CD4-positive, alpha-beta memory T cell (primary cell): ENCODE results near the gene PTCH1. TPM values are rescaled to one million over a fixed set of nuclear protein-coding genes. Genes with fewer than 3 reads are reported as not detected.

Source experiments
- CTCF ChIA-PET: fragments of 350-600 bp; sonication (Branson Sonifier 250); formaldehyde crosslinking; loops from one replicate; lab custom pipeline; 2021; ENCODE audit warnings: inconsistent platforms; ENCODE audit not compliant: partially characterized antibody; lab: Charles Lee
- POLR2A ChIA-PET: fragments of 350-600 bp; sonication (Branson Sonifier 250); formaldehyde crosslinking; loops from one replicate; lab custom pipeline; 2021; ENCODE audit not compliant: partially characterized antibody; lab: Charles Lee
- DNase-seq, 5 donors: peaks; one replicate each; pipeline versions ENCODE4 v3.0.0 to v3.0.0-alpha.2; 2020 to 2022; ENCODE audit warnings: mixed read lengths in 1 of 5
- H3K27ac ChIP-seq: one replicate; pipeline ENCODE4 v1.7.0; 2013; ENCODE audit warnings: low read depth, low read length
- H3K27me3 ChIP-seq: 2 replicates; pipeline ENCODE4 v1.7.0; 2013; ENCODE audit warnings: mild to moderate bottlenecking, low read length, moderate library complexity; ENCODE audit not compliant: insufficient read depth
- H3K36me3 ChIP-seq: 2 replicates; pipeline ENCODE4 v1.7.0; 2013; ENCODE audit warnings: mild to moderate bottlenecking, low read length, moderate library complexity; ENCODE audit not compliant: insufficient read depth
- H3K4me1 ChIP-seq: 2 replicates; pipeline ENCODE4 v1.7.0; 2013; ENCODE audit warnings: mild to moderate bottlenecking, low read length, moderate library complexity; ENCODE audit not compliant: insufficient read depth
- H3K4me3 ChIP-seq, 2 donors: one replicate each; pipeline ENCODE4 v1.7.0; 2013; ENCODE audit warnings: low read length in 2 of 2, mild to moderate bottlenecking in 1 of 2
- H3K9me3 ChIP-seq, 2 donors: one replicate each; pipeline ENCODE4 v1.7.0; 2013; ENCODE audit warnings: low read length in 2 of 2, control low read depth in 1 of 2; ENCODE audit not compliant: control insufficient read depth in 1 of 2
- H3K27ac Mint-ChIP-seq, 7 donors: one replicate each; pipeline ENCODE4 v1.8.0; 2020 to 2021; ENCODE audit warnings: mixed read lengths in 7 of 7, mild to moderate bottlenecking in 6 of 7, inconsistent platforms in 3 of 7, moderate library complexity in 3 of 7
- H3K27me3 Mint-ChIP-seq, 2 donors: one replicate each; pipeline ENCODE4 v1.8.0; 2020 to 2021; ENCODE audit warnings: mixed read lengths in 2 of 2
- H3K36me3 Mint-ChIP-seq, 2 donors: one replicate each; pipeline ENCODE4 v1.8.0; 2020 to 2021; ENCODE audit warnings: mixed read lengths in 2 of 2, inconsistent platforms in 1 of 2, mild to moderate bottlenecking in 1 of 2
- H3K4me1 Mint-ChIP-seq, 4 donors: one replicate each; pipeline ENCODE4 v1.8.0; 2020 to 2021; ENCODE audit warnings: mixed read lengths in 4 of 4, mild to moderate bottlenecking in 1 of 4
- H3K4me3 Mint-ChIP-seq, 8 donors: one replicate each; pipeline ENCODE4 v1.8.0; 2020 to 2021; ENCODE audit warnings: mixed read lengths in 8 of 8, mild to moderate bottlenecking in 7 of 8, moderate library complexity in 6 of 8, inconsistent platforms in 3 of 8
- H3K9me3 Mint-ChIP-seq, 8 donors: one replicate each; pipeline ENCODE4 v1.8.0; 2020 to 2021; ENCODE audit warnings: mixed read lengths in 8 of 8, mild to moderate bottlenecking in 5 of 8, inconsistent platforms in 3 of 8, moderate library complexity in 1 of 8
- intact Hi-C: fragments of 100-400 bp; cut with micrococcal nuclease; formaldehyde crosslinking; loops from one replicate; pipeline ENCODE4 v1.15.1; 2023
- polyA plus RNA-seq, 2 donors: library from polyadenylated mRNA; unstranded; fragments of 300-500 nt; fragmentation: Illumina TruSeq; gene quantifications; one replicate each; pipeline ENCODE4 v1.2.3, GENCODE V29; 2021
- total RNA-seq, 2 experiments: library from RNA; stranded (reverse); gene quantifications; one replicate each; pipeline ENCODE4 v1.2.3, GENCODE V29; 2021

The PTCH1 gene
- total and polyA plus RNA-seq, 4 experiments from 2014 or later = 2.7 to 23.0 (median 16.2) TPM

- intact Hi-C loops = loop anchor here (2.0 to 5.0 kb wide), 2 partner anchors 195 to 905 kb away; partner anchors contain the start of genes FANCC and ZNF367
- CTCF ChIA-PET = no interaction called here
- no peaks in the 10 kb centered on the region for H3K9me3 ChIP-seq
- H3K27me3 ChIP-seq = peaks cover 4% of the 10 kb centered on the region
- Mint-ChIP-seq H3K4me3 (peak overlapping the region; percentile 57 to 94 (median 91)), H3K9me3 (peaks cover 0 to 4% (median 0%) of the 10 kb centered on the region in 8 donors), H3K36me3 (peaks cover 0 to 25% of the 10 kb centered on the region in 2 donors), H3K4me1 (peaks cover 22 to 74% (median 35%) of the 10 kb centered on the region in 4 donors), H3K27me3 (peaks cover 11 to 16% of the 10 kb centered on the region in 2 donors), H3K27ac (peak overlapping the region in 5 of 7 donors; percentile 3 to 96 (median 37))
- H3K27ac ChIP-seq = no peak overlapping the region
- H3K36me3 ChIP-seq = no peaks in the 10 kb centered on the region
- peaks cover 38% of the 10 kb centered on the region for H3K4me1 ChIP-seq
- H3K4me3 ChIP-seq = no peak overlapping the region
- no peak for DNase-seq
- POLR2A ChIA-PET = interaction anchor here (1.0 to 2.3 kb wide), 3 partner anchors 18 to 90 kb away, joined by 3 to 12 read pairs (median 7); no protein-coding TSS in a partner anchor
Observed at GRCh38 chr9:95511952-95512708, 4.6 kb downstream of the PTCH1 start.

GRCh38 chr9:95511616-95511931, 5.2 kb downstream of the PTCH1 start:
- H3K36me3 ChIP-seq = no peaks in the 10 kb centered on the region
- Mint-ChIP-seq H3K4me3 (peak overlapping the region; percentile 88 to 94 (median 91)), H3K27ac (peak overlapping the region; percentile 64 to 96 (median 93)), H3K9me3 (peaks cover 0 to 4% (median 0%) of the 10 kb centered on the region in 8 donors), H3K27me3 (peaks cover 9 to 15% of the 10 kb centered on the region in 2 donors), H3K4me1 (peaks cover 21 to 73% (median 33%) of the 10 kb centered on the region in 4 donors), H3K36me3 (peaks cover 0 to 27% of the 10 kb centered on the region in 2 donors)
- H3K4me1 ChIP-seq = peaks cover 38% of the 10 kb centered on the region
- peaks cover 4% of the 10 kb centered on the region for H3K27me3 ChIP-seq
- intact Hi-C loops = loop anchor here (2.0 to 5.0 kb wide), 2 partner anchors 195 to 906 kb away; partner anchors contain the start of genes FANCC and ZNF367
- CTCF ChIA-PET = no interaction called here
- peak overlapping the region; percentile 4 for H3K27ac ChIP-seq
- no peaks in the 10 kb centered on the region for H3K9me3 ChIP-seq
- peak overlapping the region; percentile 42 to 46 for H3K4me3 ChIP-seq
- POLR2A ChIA-PET = interaction anchor here (1.0 to 2.3 kb wide), 3 partner anchors 17 to 89 kb away, joined by 3 to 12 read pairs (median 7); no protein-coding TSS in a partner anchor
- no peak for DNase-seq

- Histone ChIP-seq H3K36me3 (no peaks in the 10 kb centered on the region), H3K4me3 (peak overlapping the region; percentile 42 to 46), H3K4me1 (peaks cover 40% of the 10 kb centered on the region), H3K9me3 (no peaks in the 10 kb centered on the region), H3K27me3 (peaks cover 4% of the 10 kb centered on the region), H3K27ac (peak overlapping the region; percentile 4)
- DNase-seq = peak; percentile 80 to 83 (median 81)
- Mint-ChIP-seq H3K4me1 (peaks cover 21 to 73% (median 31%) of the 10 kb centered on the region in 4 donors), H3K36me3 (peaks cover 0 to 25% of the 10 kb centered on the region in 2 donors), H3K27ac (peak overlapping the region; percentile 87 to 96 (median 94)), H3K27me3 (peaks cover 7 to 13% of the 10 kb centered on the region in 2 donors), H3K4me3 (peak overlapping the region; percentile 89 to 99 (median 94)), H3K9me3 (peaks cover 0 to 4% (median 0%) of the 10 kb centered on the region in 8 donors)
- CTCF ChIA-PET = no interaction called here
- intact Hi-C loops = loop anchor here (1.0 to 5.0 kb wide), 4 partner anchors 194 to 906 kb away; partner anchors contain the start of genes FANCC and ZNF367
- POLR2A ChIA-PET = interaction anchor here (0.6 to 2.3 kb wide), 8 partner anchors 16 to 939 kb away, joined by 3 to 12 read pairs (median 4); no protein-coding TSS in a partner anchor
Observed at GRCh38 chr9:95510709-95511615, 5.8 kb downstream of the PTCH1 start.

GRCh38 chr9:95509851-95510708, 6.7 kb downstream of the PTCH1 start:
- POLR2A ChIA-PET = interaction anchor here (0.6 to 6.6 kb wide), 7 partner anchors 15 to 939 kb away, joined by 3 to 82 read pairs (median 5); no protein-coding TSS in a partner anchor
- peaks cover 4% of the 10 kb centered on the region for H3K27me3 ChIP-seq
- peak overlapping the region; percentile 37 to 46 for H3K4me3 ChIP-seq
- intact Hi-C loops = loop anchor here (1.0 to 5.0 kb wide), 5 partner anchors 193 to 907 kb away; partner anchors contain the start of genes FANCC and ZNF367
- H3K27ac Mint-ChIP-seq = peak overlapping the region; percentile 74 to 95 (median 90)
- DNase-seq = peak in 2 of 5 donors; percentile 3 to 5
- H3K36me3 Mint-ChIP-seq = peaks cover 0 to 25% of the 10 kb centered on the region in 2 donors
- peaks cover 39% of the 10 kb centered on the region for H3K4me1 ChIP-seq
- CTCF ChIA-PET = no interaction called here
- H3K4me1 Mint-ChIP-seq = peaks cover 21 to 75% (median 32%) of the 10 kb centered on the region in 4 donors
- peak overlapping the region; percentile 4 for H3K27ac ChIP-seq
- peaks cover 7 to 13% of the 10 kb centered on the region in 2 donors for H3K27me3 Mint-ChIP-seq
- H3K9me3 Mint-ChIP-seq = peaks cover 0 to 4% (median 0%) of the 10 kb centered on the region in 8 donors
- H3K36me3 ChIP-seq = no peaks in the 10 kb centered on the region
- peak overlapping the region; percentile 80 to 99 (median 92) for H3K4me3 Mint-ChIP-seq
- H3K9me3 ChIP-seq = no peaks in the 10 kb centered on the region

GRCh38 chr9:95508968-95509850, 7.6 kb downstream of the PTCH1 start:
- peaks cover 0 to 2% (median 0%) of the 10 kb centered on the region in 8 donors for H3K9me3 Mint-ChIP-seq
- CTCF ChIA-PET = interaction anchor here (0.6 kb wide), 1 partner anchor 198 kb away, joined by 3 read pairs; no protein-coding TSS in a partner anchor
- H3K27ac Mint-ChIP-seq = peak overlapping the region; percentile 54 to 95 (median 87)
- Histone ChIP-seq H3K4me3 (peak overlapping the region; percentile 37 to 46), H3K27ac (peak overlapping the region; percentile 1), H3K27me3 (peaks cover 4% of the 10 kb centered on the region), H3K4me1 (peaks cover 47% of the 10 kb centered on the region), H3K36me3 (no peaks in the 10 kb centered on the region), H3K9me3 (no peaks in the 10 kb centered on the region)
- peaks cover 21 to 75% (median 37%) of the 10 kb centered on the region in 4 donors for H3K4me1 Mint-ChIP-seq
- POLR2A ChIA-PET = interaction anchor here (6.6 kb wide), 1 partner anchor 14 kb away, joined by 82 read pairs; no protein-coding TSS in a partner anchor
- H3K36me3 Mint-ChIP-seq = peaks cover 0 to 25% of the 10 kb centered on the region in 2 donors
- DNase-seq = peak; percentile 56 to 79 (median 63)
- peak overlapping the region; percentile 80 to 99 (median 92) for H3K4me3 Mint-ChIP-seq
- peaks cover 5 to 11% of the 10 kb centered on the region in 2 donors for H3K27me3 Mint-ChIP-seq
- intact Hi-C loops = loop anchor here (5.0 kb wide), 1 partner anchor 508 kb away; no protein-coding TSS in a partner anchor
